Endothelial cell of umbilical vein (primary cell): ENCODE measurements around the gene PPP2R3C.
"Not testable (repeated sequence)": the region's sequence is repeated elsewhere in the genome, so short reads cannot be mapped to it uniquely, and the experiment has no call there.

Experiments
- EZH2 ChIP-seq: IDR thresholded peaks from 2 replicates; pipeline ENCODE4 v1.6.1; 2012; ENCODE audit warnings: borderline replicate concordance, low read depth, mild to moderate bottlenecking, moderate library complexity, low read length, inconsistent platforms; ENCODE audit not compliant: severe bottlenecking
- JUN ChIP-seq: IDR thresholded peaks from 2 replicates; pipeline ENCODE4 v1.6.1; 2011; ENCODE audit warnings: borderline replicate concordance, low read depth; ENCODE audit not compliant: insufficient read length, insufficient read depth
- MYC ChIP-seq: IDR thresholded peaks from one replicate; pipeline ENCODE4 v1.6.1; 2011; ENCODE audit warnings: mild to moderate bottlenecking, low read depth, low read length
- POLR2A ChIP-seq: IDR thresholded peaks from 2 replicates; pipeline ENCODE4 v1.6.1; 2012; ENCODE audit warnings: low read depth, mild to moderate bottlenecking, control low read depth, low read length
- POLR2AphosphoS5 ChIP-seq: IDR thresholded peaks from 2 replicates; pipeline ENCODE4 v1.6.1; 2012; ENCODE audit warnings: low read depth, mild to moderate bottlenecking, control low read depth, low read length, moderate library complexity; ENCODE audit not compliant: insufficient read depth
- TF ChIP-seq, protein P1 (sequence below), 2 donors: IDR thresholded peaks; 1 replicate in 1 of 2; 2 replicates in 1 of 2; pipeline ENCODE4 v1.5.1; 2011; ENCODE audit warnings: low read length in 2 of 2, mild to moderate bottlenecking in 2 of 2, moderate library complexity in 2 of 2, control low read depth in 1 of 2, inconsistent platforms in 1 of 2, low read depth in 1 of 2; ENCODE audit not compliant: insufficient read depth in 1 of 2; ENCODE audit errors: extremely low read depth in 1 of 2
- TF ChIP-seq, protein P2 (sequence below): IDR thresholded peaks from 2 replicates; pipeline ENCODE4 v1.6.1; 2011; ENCODE audit not compliant: insufficient read depth, insufficient read length

DNA sequence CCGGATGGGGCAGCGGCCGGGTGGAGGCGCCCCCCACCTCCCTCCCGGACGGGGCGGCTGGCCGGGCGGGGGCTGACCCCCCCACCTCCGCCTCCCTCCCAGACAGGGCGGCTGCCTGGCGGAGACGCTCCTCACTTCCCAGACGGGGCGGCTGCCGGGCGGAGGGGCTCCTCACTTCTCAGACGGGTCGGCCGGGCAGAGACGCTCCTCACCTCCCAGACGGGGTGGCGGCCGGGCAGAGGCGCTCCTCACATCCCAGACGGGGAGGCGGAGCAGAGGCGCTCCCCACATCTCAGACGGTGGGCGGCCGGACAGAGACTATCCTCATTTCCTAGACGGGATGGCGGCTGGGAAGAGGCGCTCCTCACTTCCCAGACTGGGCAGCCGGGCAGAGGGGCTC, 30.7 kb upstream of the PPP2R3C start:
- TF ChIP-seq, protein P1, sequence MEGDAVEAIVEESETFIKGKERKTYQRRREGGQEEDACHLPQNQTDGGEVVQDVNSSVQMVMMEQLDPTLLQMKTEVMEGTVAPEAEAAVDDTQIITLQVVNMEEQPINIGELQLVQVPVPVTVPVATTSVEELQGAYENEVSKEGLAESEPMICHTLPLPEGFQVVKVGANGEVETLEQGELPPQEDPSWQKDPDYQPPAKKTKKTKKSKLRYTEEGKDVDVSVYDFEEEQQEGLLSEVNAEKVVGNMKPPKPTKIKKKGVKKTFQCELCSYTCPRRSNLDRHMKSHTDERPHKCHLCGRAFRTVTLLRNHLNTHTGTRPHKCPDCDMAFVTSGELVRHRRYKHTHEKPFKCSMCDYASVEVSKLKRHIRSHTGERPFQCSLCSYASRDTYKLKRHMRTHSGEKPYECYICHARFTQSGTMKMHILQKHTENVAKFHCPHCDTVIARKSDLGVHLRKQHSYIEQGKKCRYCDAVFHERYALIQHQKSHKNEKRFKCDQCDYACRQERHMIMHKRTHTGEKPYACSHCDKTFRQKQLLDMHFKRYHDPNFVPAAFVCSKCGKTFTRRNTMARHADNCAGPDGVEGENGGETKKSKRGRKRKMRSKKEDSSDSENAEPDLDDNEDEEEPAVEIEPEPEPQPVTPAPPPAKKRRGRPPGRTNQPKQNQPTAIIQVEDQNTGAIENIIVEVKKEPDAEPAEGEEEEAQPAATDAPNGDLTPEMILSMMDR (IDR thresholded peaks at IDR 0.05; ENCODE audit: extremely low read depth in 1 of 2, insufficient read depth in 1 of 2, low read depth in 1 of 2, low read length in 2 of 2) = not testable (repeated sequence)
- not testable (repeated sequence) for TF ChIP-seq POLR2A, EZH2, JUN, MYC, POLR2AphosphoS5
- TF ChIP-seq, protein P2, sequence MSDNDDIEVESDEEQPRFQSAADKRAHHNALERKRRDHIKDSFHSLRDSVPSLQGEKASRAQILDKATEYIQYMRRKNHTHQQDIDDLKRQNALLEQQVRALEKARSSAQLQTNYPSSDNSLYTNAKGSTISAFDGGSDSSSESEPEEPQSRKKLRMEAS = not testable (repeated sequence)
